T-helper 2 cell treated with Interferon-gamma antibody and Interleukin-4, amounts not matched to agents 5 μg/mL and 100 μg/mL, for 36 hours (primary cell): Measurements from ENCODE around the gene BMP7.
"Not testable (repeated sequence)": the region's sequence is repeated elsewhere in the genome, so short reads cannot be mapped to it uniquely, and the experiment has no call there.

Experiments used
- DNase-seq: peaks from one replicate; pipeline ENCODE4 v3.0.0; 2021; ENCODE audit warnings: low spot score
- H3K27ac Mint-ChIP-seq: one replicate; pipeline ENCODE4 v1.8.0; 2021; ENCODE audit warnings: mild to moderate bottlenecking, mixed read lengths
- H3K27me3 Mint-ChIP-seq: one replicate; pipeline ENCODE4 v1.8.0; 2021; ENCODE audit warnings: low read depth, mixed read lengths
- H3K36me3 Mint-ChIP-seq: one replicate; pipeline ENCODE4 v1.8.0; 2021; ENCODE audit warnings: low read depth, mixed read lengths
- H3K4me1 Mint-ChIP-seq: one replicate; pipeline ENCODE4 v1.8.0; 2021; ENCODE audit warnings: low read depth, mixed read lengths
- H3K4me3 Mint-ChIP-seq: one replicate; pipeline ENCODE4 v1.8.0; 2022; ENCODE audit warnings: mild to moderate bottlenecking, moderate library complexity, mixed read lengths
- H3K9me3 Mint-ChIP-seq: one replicate; pipeline ENCODE4 v1.8.0; 2021; ENCODE audit warnings: mixed read lengths

The BMP7 gene

DNA sequence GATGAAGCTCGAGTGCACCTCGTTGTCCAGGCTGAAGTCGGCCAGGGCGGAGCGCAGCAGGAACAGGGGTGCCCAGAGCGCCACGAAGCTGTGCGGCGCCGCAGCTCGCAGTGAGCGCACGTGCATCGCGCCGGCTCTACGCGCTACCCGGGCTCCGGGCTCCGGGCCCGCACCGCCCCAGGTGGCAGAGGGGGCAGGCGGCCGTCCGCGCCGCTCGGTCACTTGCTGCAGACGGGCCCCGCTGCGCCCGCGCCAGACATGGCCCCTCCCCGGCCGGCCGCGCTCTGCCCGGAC, 497 bp downstream of the BMP7 start:
- Mint-ChIP-seq H3K4me1 (peaks cover 3% of the 10 kb centered on the region), H3K27me3 (peaks cover 73% of the 10 kb centered on the region), H3K4me3 (no peak overlapping the region), H3K36me3 (no peaks in the 10 kb centered on the region), H3K9me3 (no peaks in the 10 kb centered on the region), H3K27ac (no peak overlapping the region)
- DNase-seq: no peak

DNA sequence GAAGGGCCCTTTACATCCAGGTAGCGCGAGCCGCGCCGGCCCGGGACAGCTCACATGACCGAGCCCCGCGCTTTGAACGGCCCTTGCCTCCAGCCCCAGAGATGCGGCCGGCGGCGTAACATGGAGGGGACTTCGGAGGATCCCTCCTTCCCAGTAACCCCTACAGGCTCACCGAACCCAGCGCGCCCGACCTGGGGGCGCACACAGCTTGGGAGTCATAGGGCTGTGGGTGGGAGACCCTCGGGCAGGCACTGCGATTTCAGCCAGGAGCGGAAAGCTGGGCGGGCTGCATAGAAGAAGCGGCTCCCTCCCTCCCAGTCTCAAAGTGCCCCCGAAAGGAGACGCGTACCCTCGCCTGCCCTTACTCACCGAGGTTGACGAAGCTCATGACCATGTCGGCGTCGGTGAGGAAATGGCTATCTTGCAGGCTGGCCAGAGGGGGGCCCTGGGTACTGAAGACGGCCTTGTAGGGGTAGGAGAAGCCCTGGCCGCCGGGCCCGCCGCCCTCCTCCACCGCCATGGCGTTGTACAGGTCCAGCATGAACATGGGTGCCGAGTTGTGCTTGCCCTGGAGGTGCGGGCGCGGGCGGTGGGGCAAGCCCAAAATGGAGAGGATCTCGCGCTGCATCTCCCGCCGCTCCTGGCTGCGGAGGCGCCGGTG, 975 bp downstream of the BMP7 start:
- peaks cover 3% of the 10 kb centered on the region for H3K4me1 Mint-ChIP-seq
- peaks cover 75% of the 10 kb centered on the region for H3K27me3 Mint-ChIP-seq
- DNase-seq: no peak
- peaks cover 2% of the 10 kb centered on the region for H3K36me3 Mint-ChIP-seq
- H3K27ac Mint-ChIP-seq: no peak overlapping the region
- no peak overlapping the region for H3K4me3 Mint-ChIP-seq
- no peaks in the 10 kb centered on the region for H3K9me3 Mint-ChIP-seq

DNA sequence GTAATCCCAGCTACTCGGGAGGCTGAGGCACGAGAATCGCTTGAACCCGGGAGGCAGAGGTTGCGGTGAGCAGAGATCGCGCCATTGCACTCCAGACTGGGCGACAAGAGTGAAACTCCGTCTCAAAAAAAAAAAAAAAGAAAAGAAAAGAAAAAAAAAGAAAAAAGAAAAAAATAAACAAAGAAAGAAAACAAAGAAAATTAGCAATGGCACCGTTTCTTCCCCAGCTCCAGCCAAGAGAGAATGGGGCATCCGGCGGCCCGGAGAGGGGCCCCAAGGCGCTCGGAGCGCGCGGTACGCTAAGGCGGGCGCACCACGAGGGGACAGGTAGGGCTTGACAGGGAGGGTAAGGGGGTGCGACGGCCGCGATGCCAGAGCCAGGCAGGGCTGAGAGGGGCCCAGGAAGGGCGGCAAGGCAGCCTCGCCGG, 1.5 kb downstream of the BMP7 start:
- H3K27me3 Mint-ChIP-seq: peaks cover 79% of the 10 kb centered on the region
- not testable (repeated sequence) for H3K4me3 Mint-ChIP-seq, H3K9me3 Mint-ChIP-seq, H3K36me3 Mint-ChIP-seq, H3K27ac Mint-ChIP-seq, H3K4me1 Mint-ChIP-seq, DNase-seq

DNA sequence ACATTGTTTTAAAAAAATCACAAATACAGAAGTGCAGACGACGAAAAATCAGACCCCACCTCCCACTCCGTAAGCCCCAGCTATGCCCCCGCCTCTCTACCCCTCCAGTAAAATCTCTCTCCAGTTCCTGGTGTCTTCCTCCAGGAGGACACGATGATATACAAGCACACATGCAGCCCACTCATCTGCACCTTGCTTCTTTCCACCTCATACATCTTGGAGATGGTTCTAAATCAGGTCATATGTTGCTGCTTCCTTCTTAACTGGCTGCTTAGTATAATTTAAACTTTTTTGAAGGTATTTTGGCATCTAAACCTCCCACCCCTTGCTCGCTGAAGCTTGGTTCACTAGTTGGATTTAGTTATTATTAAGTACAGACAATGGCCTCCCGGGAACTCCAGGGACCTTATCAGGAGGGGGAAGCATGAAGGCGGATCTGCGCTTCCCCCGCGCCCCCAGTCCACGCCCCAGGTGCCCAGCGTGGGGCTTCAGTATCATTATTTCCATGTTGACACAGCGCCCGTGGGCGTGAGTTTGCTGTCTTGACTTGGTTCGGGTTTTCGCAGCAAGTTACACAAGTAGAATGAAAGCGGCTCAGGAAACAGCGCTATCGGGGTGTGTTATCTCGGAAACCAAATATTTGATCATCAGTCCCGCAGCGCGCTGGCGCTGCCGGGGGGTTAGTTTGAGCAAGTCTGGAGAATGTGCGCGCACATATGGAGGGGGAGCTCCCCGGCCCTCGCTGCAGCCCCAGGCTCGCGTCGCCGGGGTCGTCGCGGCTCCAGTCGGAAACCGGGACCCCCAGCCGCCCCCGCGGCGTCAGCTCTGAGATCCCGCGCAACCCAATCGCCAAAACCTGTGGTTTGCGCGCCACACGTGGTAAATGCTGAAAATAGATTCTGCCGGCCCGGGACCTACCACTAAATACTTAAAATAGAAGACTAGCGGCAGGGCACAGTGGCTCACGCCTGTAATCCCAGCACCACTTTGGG, 2.3 kb downstream of the BMP7 start:
- peaks cover 2% of the 10 kb centered on the region for H3K36me3 Mint-ChIP-seq
- H3K9me3 Mint-ChIP-seq: no peaks in the 10 kb centered on the region
- DNase-seq: peak; percentile 34
- H3K27me3 Mint-ChIP-seq: peaks cover 79% of the 10 kb centered on the region
- no peak overlapping the region for H3K27ac Mint-ChIP-seq
- H3K4me1 Mint-ChIP-seq: peaks cover 3% of the 10 kb centered on the region
- H3K4me3 Mint-ChIP-seq: no peak overlapping the region

DNA sequence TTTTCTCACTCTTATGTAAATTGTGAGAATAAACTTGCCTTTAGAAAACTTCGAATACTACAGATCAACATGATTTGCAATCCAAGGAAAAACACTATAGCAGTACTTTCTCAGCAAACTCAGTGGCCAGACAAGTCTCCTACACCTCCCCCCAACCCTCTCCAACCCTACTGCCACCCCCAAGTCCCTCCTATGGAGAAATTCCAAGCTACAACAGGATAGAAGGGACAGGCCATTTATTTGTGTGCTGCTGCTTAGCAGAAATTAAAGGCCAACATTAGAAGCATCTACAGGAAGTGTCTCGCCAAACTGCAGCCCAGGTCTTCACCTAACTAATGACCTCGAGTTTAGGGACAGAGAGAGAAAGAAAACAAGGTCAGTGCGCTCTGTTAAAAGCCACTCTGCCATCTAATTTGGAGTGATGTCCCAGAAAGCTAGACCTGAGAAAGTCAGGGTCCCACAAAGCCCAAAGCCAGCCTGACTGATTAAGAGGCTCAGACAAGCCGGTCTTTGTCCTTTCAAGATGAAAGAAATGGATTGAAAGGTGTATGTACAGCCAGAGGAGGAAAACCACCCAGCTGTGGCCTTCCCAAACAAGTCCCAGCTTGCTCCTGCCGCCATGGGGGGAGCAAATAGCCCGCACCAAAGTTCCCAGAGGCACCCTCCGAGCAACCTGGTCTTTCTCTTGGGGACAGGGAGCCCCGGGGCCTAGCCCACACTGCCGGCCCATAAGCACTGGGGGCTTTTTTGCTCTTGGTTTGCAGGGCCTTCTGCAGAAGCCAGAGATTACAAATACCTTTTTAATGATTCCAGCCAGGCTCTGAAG, 3.4 kb downstream of the BMP7 start:
- Mint-ChIP-seq H3K27ac (no peak overlapping the region), H3K4me1 (peaks cover 3% of the 10 kb centered on the region), H3K27me3 (peaks cover 80% of the 10 kb centered on the region), H3K4me3 (no peak overlapping the region), H3K9me3 (no peaks in the 10 kb centered on the region), H3K36me3 (peaks cover 2% of the 10 kb centered on the region)
- DNase-seq: no peak

DNA sequence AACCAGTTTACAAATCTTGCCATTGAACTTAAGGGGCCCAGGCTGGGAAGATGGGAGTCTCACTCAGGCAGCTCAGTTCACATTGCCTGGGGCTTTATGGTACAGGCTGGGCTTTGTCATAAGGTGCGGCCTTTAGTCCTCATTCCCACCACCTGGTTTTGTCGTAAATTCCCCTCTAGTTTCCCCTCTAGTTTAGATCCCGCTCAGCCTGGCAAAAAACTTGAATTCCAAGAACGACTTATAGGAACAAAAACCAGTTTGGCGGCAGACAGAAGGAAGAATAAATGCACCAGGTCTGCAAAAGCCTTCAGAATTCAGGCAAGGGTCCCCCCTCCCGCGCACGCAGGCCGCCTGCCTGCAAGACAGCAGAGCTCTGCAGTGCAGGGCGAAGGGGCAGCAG, 4.1 kb downstream of the BMP7 start:
- no peak for DNase-seq
- no peak overlapping the region for H3K27ac Mint-ChIP-seq
- H3K9me3 Mint-ChIP-seq: no peaks in the 10 kb centered on the region

DNA sequence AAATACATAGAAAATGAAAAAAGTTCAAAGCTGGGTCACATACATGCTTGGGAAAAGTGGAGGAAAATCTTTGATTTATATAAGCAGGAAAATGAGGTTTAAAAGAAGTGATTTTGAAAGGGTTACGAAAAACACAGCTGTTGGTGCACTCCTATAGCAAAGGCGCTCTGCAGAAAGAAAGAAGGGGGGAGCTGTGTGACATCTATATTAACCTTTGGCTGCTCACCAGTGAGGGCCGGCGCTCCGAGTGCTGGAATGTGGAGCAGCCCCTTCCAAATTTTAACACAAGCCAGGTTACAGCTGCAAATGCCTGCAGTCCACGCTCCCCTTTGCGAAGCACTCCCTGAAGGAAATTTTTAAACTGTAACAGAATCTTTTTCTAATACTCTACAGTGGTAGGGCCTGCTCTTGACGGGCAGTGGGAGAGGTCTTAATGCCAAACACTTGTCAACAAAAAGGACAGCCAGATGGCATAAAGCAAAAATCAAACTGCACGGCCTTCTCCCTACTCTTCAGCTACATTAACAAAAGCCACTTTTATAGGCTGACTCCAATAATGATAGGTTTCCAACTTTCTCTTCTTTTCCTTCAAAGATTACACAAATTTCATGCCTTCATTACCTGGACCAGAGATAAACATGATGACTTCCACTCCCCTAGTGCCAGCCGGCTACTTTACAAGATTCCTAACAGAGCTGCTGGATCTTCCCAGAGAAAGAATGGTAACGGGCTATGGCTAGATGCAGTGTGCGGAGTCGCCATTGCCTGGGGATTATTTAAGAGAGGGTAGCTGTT, 4.8 kb downstream of the BMP7 start:
- Mint-ChIP-seq H3K36me3 (peaks cover 2% of the 10 kb centered on the region), H3K4me3 (no peak overlapping the region), H3K9me3 (no peaks in the 10 kb centered on the region), H3K4me1 (peaks cover 3% of the 10 kb centered on the region), H3K27ac (no peak overlapping the region), H3K27me3 (peaks cover 78% of the 10 kb centered on the region)
- no peak for DNase-seq

More for the DNA sequence above, 4.1 kb downstream of the BMP7 start:
- peaks cover 80% of the 10 kb centered on the region for H3K27me3 Mint-ChIP-seq
- peaks cover 3% of the 10 kb centered on the region for H3K4me1 Mint-ChIP-seq
- H3K36me3 Mint-ChIP-seq: peaks cover 2% of the 10 kb centered on the region
- H3K4me3 Mint-ChIP-seq: no peak overlapping the region

DNA sequence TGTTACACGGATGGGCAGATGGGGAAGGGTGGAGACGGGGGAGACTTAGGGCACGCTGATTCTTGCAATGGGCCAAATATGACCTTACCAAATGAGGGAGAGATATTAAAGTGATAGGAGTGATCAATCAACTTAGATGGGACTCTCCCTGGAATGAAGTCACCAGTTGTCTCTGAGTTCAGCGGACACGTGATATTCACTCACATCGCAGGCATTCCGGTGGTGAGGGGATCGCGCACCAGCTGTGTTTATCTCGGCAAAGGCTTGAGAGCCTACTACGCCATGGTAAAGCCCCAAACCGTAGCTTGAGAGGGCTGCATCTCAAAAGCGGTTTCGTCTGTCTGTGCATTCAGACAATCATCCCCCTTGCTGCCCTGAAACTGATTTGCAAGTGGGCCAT, 5.5 kb downstream of the BMP7 start:
- Mint-ChIP-seq H3K4me3 (no peak overlapping the region), H3K27me3 (peaks cover 78% of the 10 kb centered on the region), H3K27ac (no peak overlapping the region), H3K36me3 (peaks cover 2% of the 10 kb centered on the region), H3K9me3 (no peaks in the 10 kb centered on the region), H3K4me1 (peaks cover 3% of the 10 kb centered on the region)
- no peak for DNase-seq

DNA sequence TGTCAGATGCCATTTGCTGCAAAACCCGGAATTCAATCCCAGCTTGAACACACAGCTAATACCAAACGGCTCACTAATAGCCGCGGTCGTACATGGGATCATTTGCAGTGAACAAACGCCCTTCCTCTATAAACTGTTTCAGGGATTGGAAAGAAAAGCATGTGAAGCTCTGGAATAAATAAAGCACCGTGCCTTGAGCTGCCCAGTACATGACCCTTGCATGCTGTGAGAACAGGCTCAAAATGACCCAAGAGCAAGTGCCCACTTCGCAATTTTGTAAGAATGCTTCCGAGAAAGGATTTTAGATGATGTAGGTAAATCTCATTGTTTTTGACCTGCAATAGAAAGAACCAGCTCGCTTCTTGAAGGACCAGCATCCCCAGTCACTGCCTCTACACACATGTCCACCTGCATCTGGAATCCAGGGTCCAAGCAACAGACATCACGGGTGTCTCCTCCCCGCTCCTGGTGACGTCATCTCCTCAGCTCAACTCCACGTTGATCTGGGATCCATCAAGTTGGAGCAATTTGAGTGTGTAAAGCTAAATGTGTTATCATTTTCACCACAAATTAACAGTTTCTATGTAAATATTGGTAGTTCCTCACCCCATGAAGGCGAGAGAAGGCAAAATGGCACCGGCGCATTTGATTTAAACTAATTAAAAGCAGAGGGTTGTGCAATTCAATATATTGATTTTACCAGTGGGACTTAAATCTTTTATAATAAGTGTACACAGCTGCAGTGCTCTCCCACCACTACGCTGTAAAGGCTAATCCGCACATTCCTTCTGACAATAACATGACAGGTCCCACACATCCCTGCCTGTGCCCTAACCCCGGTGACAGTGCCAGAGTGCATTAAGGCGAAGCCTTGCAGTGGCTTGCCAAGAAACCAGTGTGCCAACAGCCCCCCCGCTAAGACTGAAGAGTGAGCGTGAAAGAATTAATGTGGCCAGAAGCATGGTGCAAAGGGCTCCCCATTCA, 6.2 kb downstream of the BMP7 start:
- H3K27me3 Mint-ChIP-seq: peaks cover 77% of the 10 kb centered on the region
- H3K36me3 Mint-ChIP-seq: peaks cover 2% of the 10 kb centered on the region
- no peak overlapping the region for H3K27ac Mint-ChIP-seq
- H3K9me3 Mint-ChIP-seq: no peaks in the 10 kb centered on the region
- no peak for DNase-seq
- no peak overlapping the region for H3K4me3 Mint-ChIP-seq
- peaks cover 3% of the 10 kb centered on the region for H3K4me1 Mint-ChIP-seq

DNA sequence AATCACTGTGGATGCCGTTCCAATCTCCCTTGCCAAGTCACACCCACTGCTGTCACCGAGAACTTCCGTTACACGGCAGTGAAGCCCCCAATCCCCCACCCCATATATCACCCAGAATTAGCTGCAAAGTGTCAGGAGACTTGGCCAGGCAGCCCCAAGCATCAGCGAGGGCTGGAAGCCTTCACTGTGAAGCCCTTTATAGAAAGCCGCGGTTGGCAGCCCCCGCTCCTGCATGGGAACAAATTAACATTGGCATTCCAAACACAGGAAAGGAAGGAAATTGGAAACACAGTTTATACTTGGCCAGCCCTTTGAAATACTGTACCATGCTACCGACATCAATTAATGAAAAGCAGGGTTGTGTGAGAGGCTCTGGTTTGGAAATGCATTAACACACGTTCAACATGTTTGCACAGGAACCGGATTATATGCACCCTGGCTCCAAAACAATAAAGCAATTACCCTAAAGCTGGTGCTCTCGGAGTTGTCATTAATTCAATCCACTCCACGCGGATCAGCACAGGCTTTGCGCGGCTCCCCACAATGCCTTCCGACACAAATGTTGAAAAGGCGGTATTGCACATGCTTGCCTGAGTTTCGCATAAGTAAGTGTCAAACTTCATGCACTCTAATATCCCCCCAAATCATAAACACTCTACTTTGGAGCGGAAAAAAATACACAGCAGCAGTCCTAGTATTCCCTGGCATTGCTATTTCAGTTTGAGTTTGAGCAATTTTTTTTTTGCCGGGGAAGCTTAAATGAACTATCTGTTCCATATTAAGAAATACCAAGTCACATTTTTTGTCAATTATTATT, 7.1 kb downstream of the BMP7 start:
- H3K27ac Mint-ChIP-seq: no peak overlapping the region
- H3K9me3 Mint-ChIP-seq: no peaks in the 10 kb centered on the region
- DNase-seq: no peak
- peaks cover 3% of the 10 kb centered on the region for H3K4me1 Mint-ChIP-seq
- no peak overlapping the region for H3K4me3 Mint-ChIP-seq
- H3K27me3 Mint-ChIP-seq: peaks cover 73% of the 10 kb centered on the region
- peaks cover 2% of the 10 kb centered on the region for H3K36me3 Mint-ChIP-seq

DNA sequence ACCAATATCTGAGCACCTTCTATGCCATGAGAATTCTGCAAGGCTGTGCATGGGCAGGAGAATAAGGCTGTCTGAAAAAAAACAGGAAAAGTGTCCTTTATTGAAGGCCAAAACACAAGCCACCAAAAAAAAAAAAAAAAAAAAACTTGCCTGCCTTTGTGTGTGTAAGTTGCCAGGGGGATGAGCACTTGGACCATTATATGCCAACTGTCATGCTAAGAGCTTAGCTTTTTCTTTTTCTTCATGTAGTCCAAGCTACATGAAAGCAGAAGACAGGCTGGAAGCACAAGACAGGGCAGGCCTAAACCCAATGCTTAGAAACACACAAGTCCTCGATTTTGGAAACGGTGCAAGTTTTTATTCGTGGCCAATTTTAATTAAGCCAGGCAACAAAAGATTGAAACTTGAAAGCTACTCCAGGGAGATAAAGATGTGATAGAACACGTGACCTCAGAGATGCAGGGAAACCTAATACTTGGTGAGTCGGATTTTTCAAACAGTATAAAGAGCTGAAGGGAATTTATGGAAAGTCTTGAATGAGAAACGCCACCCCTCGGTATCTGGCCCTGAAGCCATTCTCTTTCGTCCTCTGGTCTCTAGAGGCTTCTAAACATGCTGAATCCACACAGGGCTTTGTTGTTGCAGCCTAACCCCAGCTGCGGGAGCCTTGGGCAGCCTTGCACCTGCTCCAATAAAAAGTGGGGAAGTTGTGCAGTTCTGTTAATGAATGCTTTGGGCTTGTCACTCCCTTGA, 8.6 kb downstream of the BMP7 start:
- no peak overlapping the region for H3K4me3 Mint-ChIP-seq
- no peaks in the 10 kb centered on the region for H3K4me1 Mint-ChIP-seq
- peaks cover 58% of the 10 kb centered on the region for H3K27me3 Mint-ChIP-seq
- peaks cover 2% of the 10 kb centered on the region for H3K36me3 Mint-ChIP-seq
- no peak overlapping the region for H3K27ac Mint-ChIP-seq
- no peaks in the 10 kb centered on the region for H3K9me3 Mint-ChIP-seq
- no peak for DNase-seq
